HCT116 (cell line): ENCODE measurements around the gene GGPS1.

Source experiments
- CBX3 ChIP-seq: IDR thresholded peaks from 2 replicates; pipeline ENCODE4 v1.6.1; 2012; ENCODE audit warnings: low read depth
- CEBPB ChIP-seq: IDR thresholded peaks from 2 replicates; pipeline ENCODE4 v1.6.1; 2012; ENCODE audit warnings: low read depth
- CTCF ChIP-seq, 3 experiments: fragments of 200-600 bp in 1 of 3; sonication (generic) in 1 of 3; IDR thresholded peaks in 2 of 3; conservative IDR thresholded peaks in 1 of 3; 2 replicates each; pipeline ENCODE4 v1.5.1; 2012 to 2017; ENCODE audit warnings: low read depth in 2 of 3, low read length in 2 of 3, antibody characterized with exemption in 1 of 3, borderline replicate concordance in 1 of 3, control low read depth in 1 of 3, mild to moderate bottlenecking in 1 of 3, mixed read lengths in 1 of 3, mixed run types in 1 of 3, moderate library complexity in 1 of 3; ENCODE audit not compliant: insufficient read depth in 1 of 3
- EGR1 ChIP-seq: IDR thresholded peaks from 2 replicates; pipeline ENCODE4 v1.6.1; 2012; ENCODE audit warnings: low read depth
- EZH2 ChIP-seq: fragments of 200-600 bp; sonication (generic); IDR thresholded peaks from 2 replicates; pipeline ENCODE4 v1.6.1; 2017; ENCODE audit warnings: antibody characterized with exemption, mixed run types
- JUND ChIP-seq: IDR thresholded peaks from 2 replicates; pipeline ENCODE4 v1.6.1; 2012
- MAX ChIP-seq: IDR thresholded peaks from 2 replicates; pipeline ENCODE4 v1.6.1; 2012
- POLR2A ChIP-seq: IDR thresholded peaks from 2 replicates; pipeline ENCODE4 v1.7.0; 2011; ENCODE audit warnings: borderline replicate concordance; ENCODE audit not compliant: insufficient read depth, insufficient read length; ENCODE audit errors: extremely low read depth
- POLR2AphosphoS5 ChIP-seq: IDR thresholded peaks from 2 replicates; pipeline ENCODE4 v1.6.1; 2011; ENCODE audit warnings: mild to moderate bottlenecking, low read depth, low read length, moderate library complexity
- RAD21 ChIP-seq: IDR thresholded peaks from 2 replicates; pipeline ENCODE4 v1.6.1; 2012; ENCODE audit warnings: low read depth, mild to moderate bottlenecking
- REST ChIP-seq: IDR thresholded peaks from 2 replicates; pipeline ENCODE4 v1.6.1; 2012; ENCODE audit warnings: low read depth
- SP1 ChIP-seq: IDR thresholded peaks from 2 replicates; pipeline ENCODE4 v1.6.1; 2012; ENCODE audit warnings: low read depth
- TCF7L2 ChIP-seq: IDR thresholded peaks from 2 replicates; pipeline ENCODE4 v1.7.0; 2011; ENCODE audit warnings: borderline replicate concordance, inconsistent platforms; ENCODE audit not compliant: insufficient read depth, insufficient read length; ENCODE audit errors: extremely low read depth
- ZFX ChIP-seq: fragments of 450-650 bp; IDR thresholded peaks from 2 replicates; pipeline ENCODE4 v1.6.1; 2017

- no peak for TF ChIP-seq POLR2A
- no peak for TF ChIP-seq CTCF (IDR thresholded peaks at IDR 0.05 in 2 of 3, conservative IDR thresholded peaks at IDR 0.05 in 1 of 3; ENCODE audit: borderline replicate concordance in 1 of 3, insufficient read depth in 1 of 3, low read depth in 2 of 3, low read length in 2 of 3)
- TF ChIP-seq REST: no peak
- no peak for TF ChIP-seq CBX3
- TF ChIP-seq SP1: no peak
- TF ChIP-seq POLR2AphosphoS5: no peak
- no peak for TF ChIP-seq RAD21
- no peak for TF ChIP-seq EZH2
- TF ChIP-seq JUND: no peak
- no peak for TF ChIP-seq EGR1
- no peak for TF ChIP-seq MAX
- TF ChIP-seq TCF7L2: no peak
- TF ChIP-seq ZFX: no peak
- no peak for TF ChIP-seq CEBPB
Observed at GRCh38 chr1:235366286-235366685, 37.9 kb downstream of the GGPS1 start.
